Measurements from ENCODE around the gene ECHDC3.

Gene ECHDC3

GRCh38 chr10:11760151-11760550 is 18.0 kb downstream of the ECHDC3 start:
- no peak for TF ChIP-seq POLR2AphosphoS5 (IDR thresholded peaks at IDR 0.05; ENCODE audit: borderline replicate concordance, low read depth, low read length)
- TF ChIP-seq FOXP2 (optimal IDR thresholded peaks at IDR 0.05; ENCODE audit: control extremely low read depth, extremely low read length, insufficient read depth) = no peak
- TF ChIP-seq EZH2 (IDR thresholded peaks at IDR 0.05) = no peak
- no peak overlapping the region for H3K9ac ChIP-seq (ENCODE audit: insufficient read length)
- H3K9me3 ChIP-seq (ENCODE audit: low read depth, low read length) = no peaks in the 10 kb centered on the region
- no peak for DNase-seq (ENCODE audit: low read depth, low spot score)
- H3K27ac ChIP-seq = no peak overlapping the region
- H3K36me3 ChIP-seq (ENCODE audit: insufficient read depth, low read length) = no peaks in the 10 kb centered on the region
- H3K4me3 ChIP-seq = no peak overlapping the region

GRCh38 chr10:11760861-11761260 is 18.7 kb downstream of the ECHDC3 start:
- TF ChIP-seq EZH2 (IDR thresholded peaks at IDR 0.05) (no peak), POLR2AphosphoS5 (IDR thresholded peaks at IDR 0.05; ENCODE audit: borderline replicate concordance, low read depth, low read length) (no peak), FOXP2 (optimal IDR thresholded peaks at IDR 0.05; ENCODE audit: control extremely low read depth, extremely low read length, insufficient read depth) (no peak)
- H3K27ac ChIP-seq = no peak overlapping the region
- no peaks in the 10 kb centered on the region for H3K36me3 ChIP-seq (ENCODE audit: insufficient read depth, low read length)
- no peak overlapping the region for H3K4me3 ChIP-seq
- no peaks in the 10 kb centered on the region for H3K9me3 ChIP-seq (ENCODE audit: low read depth, low read length)
- H3K9ac ChIP-seq (ENCODE audit: insufficient read length) = no peak overlapping the region
- DNase-seq (ENCODE audit: low read depth, low spot score) = no peak

DNA sequence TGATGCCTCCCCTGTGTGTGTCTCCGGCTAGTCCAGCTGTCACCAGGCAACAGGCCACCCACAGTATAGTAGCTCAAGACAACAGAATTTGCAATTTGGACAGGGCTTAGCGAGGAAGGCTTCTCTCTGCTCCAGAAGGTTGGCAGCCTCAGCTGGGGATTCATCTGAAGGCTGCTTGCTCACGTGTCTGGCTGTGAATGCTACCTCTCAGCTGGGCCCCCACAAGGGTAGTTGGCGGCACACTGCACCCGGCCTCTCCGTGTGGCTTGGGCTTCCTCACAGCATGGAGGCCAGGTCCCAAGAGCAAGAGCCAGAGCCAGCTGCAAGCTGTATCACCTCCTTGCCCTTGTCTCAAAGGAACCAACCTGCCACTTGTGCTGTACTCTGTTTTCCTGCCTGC is 19.2 kb downstream of the ECHDC3 start:
- DNase-seq (ENCODE audit: low read depth, low spot score) = no peak
- TF ChIP-seq EZH2 (IDR thresholded peaks at IDR 0.05) = no peak
- TF ChIP-seq FOXP2 (optimal IDR thresholded peaks at IDR 0.05; ENCODE audit: control extremely low read depth, extremely low read length, insufficient read depth) = no peak
- Histone ChIP-seq H3K27ac (no peak overlapping the region), H3K36me3 (ENCODE audit: insufficient read depth, low read length) (no peaks in the 10 kb centered on the region), H3K4me3 (no peak overlapping the region), H3K9ac (ENCODE audit: insufficient read length) (no peak overlapping the region), H3K9me3 (ENCODE audit: low read depth, low read length) (no peaks in the 10 kb centered on the region)

- no peaks in the 10 kb centered on the region for H3K36me3 ChIP-seq (ENCODE audit: insufficient read depth, low read length)
- H3K9me3 ChIP-seq (ENCODE audit: low read depth, low read length) = no peaks in the 10 kb centered on the region
- DNase-seq (ENCODE audit: low read depth, low spot score) = no peak
- no peak overlapping the region for H3K4me3 ChIP-seq
- H3K27ac ChIP-seq = no peak overlapping the region
- no peak overlapping the region for H3K9ac ChIP-seq (ENCODE audit: insufficient read length)
- TF ChIP-seq EZH2 (IDR thresholded peaks at IDR 0.05) (no peak), FOXP2 (optimal IDR thresholded peaks at IDR 0.05; ENCODE audit: control extremely low read depth, extremely low read length, insufficient read depth) (no peak), POLR2AphosphoS5 (IDR thresholded peaks at IDR 0.05; ENCODE audit: borderline replicate concordance, low read depth, low read length) (no peak)
Measured at GRCh38 chr10:11762706-11763500, 20.7 kb downstream of the ECHDC3 start.

DNA sequence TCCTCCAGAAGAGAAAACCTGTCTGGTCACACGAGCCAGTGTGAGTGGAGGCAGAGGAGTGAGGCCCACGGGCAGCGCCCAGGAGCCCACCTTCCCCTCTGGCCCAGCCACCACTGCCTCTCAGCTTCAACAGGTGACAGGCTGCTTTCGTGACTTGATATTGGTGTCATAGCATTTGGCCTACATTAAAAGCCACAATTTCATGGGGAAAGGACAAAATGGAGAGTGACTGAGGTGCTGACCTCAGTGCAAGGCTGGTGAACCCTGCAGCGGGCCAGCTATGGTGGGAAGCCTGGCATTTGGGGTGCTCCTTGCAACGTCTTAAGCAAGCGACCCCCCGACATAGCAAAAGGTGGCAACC is 21.3 kb downstream of the ECHDC3 start:
- Histone ChIP-seq H3K4me3 (no peak overlapping the region), H3K27ac (no peak overlapping the region), H3K36me3 (ENCODE audit: insufficient read depth, low read length) (no peaks in the 10 kb centered on the region), H3K9me3 (ENCODE audit: low read depth, low read length) (no peaks in the 10 kb centered on the region), H3K9ac (ENCODE audit: insufficient read length) (no peak overlapping the region)
- no peak for DNase-seq (ENCODE audit: low read depth, low spot score)
- no peak for TF ChIP-seq POLR2AphosphoS5 (IDR thresholded peaks at IDR 0.05; ENCODE audit: borderline replicate concordance, low read depth, low read length)
- TF ChIP-seq EZH2 (IDR thresholded peaks at IDR 0.05) = no peak
- no peak for TF ChIP-seq FOXP2 (optimal IDR thresholded peaks at IDR 0.05; ENCODE audit: control extremely low read depth, extremely low read length, insufficient read depth)

DNA sequence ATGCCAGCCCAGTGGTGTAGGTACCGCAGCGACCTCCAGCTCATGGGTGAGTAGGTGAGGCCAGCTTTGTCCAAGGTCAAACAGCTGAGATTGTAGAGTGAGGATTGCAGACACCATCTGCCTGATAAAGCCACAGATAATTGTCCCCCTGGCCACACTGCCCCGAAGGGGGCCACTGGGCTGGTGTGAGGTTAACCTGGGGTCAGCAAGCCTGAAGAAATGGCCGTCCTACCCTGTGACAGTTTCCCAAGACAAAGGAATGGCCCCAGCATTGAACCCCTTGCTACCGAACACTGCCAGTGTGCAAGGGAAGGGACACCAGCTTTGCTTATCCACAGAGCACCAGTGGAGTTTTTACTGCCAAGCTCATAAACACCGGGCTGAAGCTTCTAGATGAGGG is 23.0 kb downstream of the ECHDC3 start:
- Histone ChIP-seq H3K9ac (ENCODE audit: insufficient read length) (no peak overlapping the region), H3K9me3 (ENCODE audit: low read depth, low read length) (no peaks in the 10 kb centered on the region), H3K36me3 (ENCODE audit: insufficient read depth, low read length) (no peaks in the 10 kb centered on the region), H3K27ac (no peak overlapping the region), H3K4me3 (no peak overlapping the region)
- no peak for DNase-seq (ENCODE audit: low read depth, low spot score)
- no peak for TF ChIP-seq FOXP2 (optimal IDR thresholded peaks at IDR 0.05; ENCODE audit: control extremely low read depth, extremely low read length, insufficient read depth)
- TF ChIP-seq POLR2AphosphoS5 (IDR thresholded peaks at IDR 0.05; ENCODE audit: borderline replicate concordance, low read depth, low read length) = no peak
- no peak for TF ChIP-seq EZH2 (IDR thresholded peaks at IDR 0.05)

DNA sequence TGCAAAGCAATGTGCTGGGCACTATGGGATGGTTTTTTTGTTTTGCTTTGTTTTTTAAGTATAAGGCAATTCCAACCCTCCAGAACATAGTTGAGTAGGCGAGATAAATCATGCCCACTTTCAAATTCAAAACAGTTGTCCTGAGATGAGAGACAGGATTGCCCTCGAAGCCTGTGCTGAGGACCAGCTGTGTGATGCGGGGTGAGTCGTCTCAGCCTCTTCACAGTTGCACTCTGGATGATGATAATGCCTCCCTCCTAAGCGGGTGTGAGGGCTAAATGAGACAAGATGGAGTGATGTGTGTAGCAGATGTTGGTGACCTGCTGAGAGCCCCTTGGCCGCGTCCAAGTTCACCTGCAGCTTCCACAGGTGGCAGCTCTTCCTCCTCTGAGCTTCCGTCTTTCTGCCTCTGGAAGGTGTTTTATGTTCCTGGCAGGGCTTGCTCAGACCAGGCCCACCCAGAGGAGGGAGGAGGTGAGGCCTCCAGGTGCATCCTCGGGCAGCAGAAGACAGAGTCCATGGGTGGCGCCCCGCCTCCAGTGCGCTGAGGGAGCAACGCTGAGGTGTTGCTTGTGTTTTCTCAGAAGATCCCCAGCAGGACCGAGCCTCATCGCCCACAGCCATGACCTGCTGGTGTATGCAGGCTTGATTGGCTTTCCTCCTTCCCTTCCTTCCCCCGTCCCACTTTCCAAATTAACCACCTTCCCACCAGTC is 30.6 kb downstream of the ECHDC3 start:
- Histone ChIP-seq H3K9ac (ENCODE audit: insufficient read length) (no peak overlapping the region), H3K27ac (no peak overlapping the region), H3K4me3 (no peak overlapping the region), H3K36me3 (ENCODE audit: insufficient read depth, low read length) (no peaks in the 10 kb centered on the region), H3K9me3 (ENCODE audit: low read depth, low read length) (no peaks in the 10 kb centered on the region)
- TF ChIP-seq FOXP2 (optimal IDR thresholded peaks at IDR 0.05; ENCODE audit: control extremely low read depth, extremely low read length, insufficient read depth) (no peak), EZH2 (IDR thresholded peaks at IDR 0.05) (no peak), POLR2AphosphoS5 (IDR thresholded peaks at IDR 0.05; ENCODE audit: borderline replicate concordance, low read depth, low read length) (no peak)
- no peak for DNase-seq (ENCODE audit: low read depth, low spot score)

DNA sequence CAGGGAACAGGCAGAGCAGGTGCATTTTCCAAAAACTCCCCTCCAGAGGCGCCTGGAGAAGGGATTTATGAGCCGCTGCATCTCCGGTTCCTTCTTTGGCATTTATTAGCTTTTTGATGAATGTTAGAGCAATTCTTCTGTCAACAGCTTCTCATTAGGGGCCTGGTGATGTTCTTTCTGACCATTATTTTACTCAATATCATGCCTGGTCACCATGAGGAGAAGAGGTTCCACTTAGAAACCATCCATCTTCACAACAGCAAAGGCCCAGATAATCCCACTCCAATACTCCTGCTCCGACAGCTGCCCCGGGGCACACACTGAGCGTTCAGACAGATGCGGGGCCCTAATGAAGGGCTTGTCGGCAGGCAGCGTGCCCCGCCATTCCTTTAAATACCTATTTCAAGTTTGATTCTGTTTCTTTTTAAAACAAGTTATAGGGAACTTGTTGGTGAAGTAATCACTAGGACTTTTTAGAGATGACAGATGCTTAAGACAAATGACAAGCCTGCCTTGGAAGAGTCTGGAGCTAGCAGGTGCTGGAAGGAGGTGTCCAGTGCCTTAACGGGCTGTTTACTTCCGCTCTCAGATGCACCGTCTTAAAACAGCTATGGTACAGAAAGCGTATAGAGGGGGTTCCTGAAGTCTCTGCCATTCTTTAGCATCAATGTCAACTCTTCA is 31.7 kb downstream of the ECHDC3 start:
- Histone ChIP-seq H3K27ac (no peak overlapping the region), H3K9ac (ENCODE audit: insufficient read length) (no peak overlapping the region), H3K9me3 (ENCODE audit: low read depth, low read length) (no peaks in the 10 kb centered on the region), H3K36me3 (ENCODE audit: insufficient read depth, low read length) (no peaks in the 10 kb centered on the region), H3K4me3 (no peak overlapping the region)
- no peak for DNase-seq (ENCODE audit: low read depth, low spot score)
- TF ChIP-seq EZH2 (IDR thresholded peaks at IDR 0.05) = no peak
- TF ChIP-seq FOXP2 (optimal IDR thresholded peaks at IDR 0.05; ENCODE audit: control extremely low read depth, extremely low read length, insufficient read depth) = no peak
- TF ChIP-seq POLR2AphosphoS5 (IDR thresholded peaks at IDR 0.05; ENCODE audit: borderline replicate concordance, low read depth, low read length) = no peak
